Activated naive CD8-positive, alpha-beta T cell (primary cell): ENCODE measurements around the gene CCNY.
"Not testable (repeated sequence)": the region's sequence is repeated elsewhere in the genome, so short reads cannot be mapped to it uniquely, and the experiment has no call there.

Experiments
- H3K27ac Mint-ChIP-seq: one replicate; pipeline ENCODE4 v1.8.0; 2021; ENCODE audit warnings: mixed read lengths
- H3K27me3 Mint-ChIP-seq: one replicate; pipeline ENCODE4 v1.8.0; 2021; ENCODE audit warnings: mixed read lengths
- H3K36me3 Mint-ChIP-seq: one replicate; pipeline ENCODE4 v1.8.0; 2021; ENCODE audit warnings: mixed read lengths
- H3K4me1 Mint-ChIP-seq: one replicate; pipeline ENCODE4 v1.8.0; 2021; ENCODE audit warnings: low read depth, mixed read lengths
- H3K4me3 Mint-ChIP-seq: one replicate; pipeline ENCODE4 v1.8.0; 2021; ENCODE audit warnings: mild to moderate bottlenecking, mixed read lengths
- H3K9me3 Mint-ChIP-seq: one replicate; pipeline ENCODE4 v1.8.0; 2021; ENCODE audit warnings: low read depth, mixed read lengths

Gene CCNY

DNA sequence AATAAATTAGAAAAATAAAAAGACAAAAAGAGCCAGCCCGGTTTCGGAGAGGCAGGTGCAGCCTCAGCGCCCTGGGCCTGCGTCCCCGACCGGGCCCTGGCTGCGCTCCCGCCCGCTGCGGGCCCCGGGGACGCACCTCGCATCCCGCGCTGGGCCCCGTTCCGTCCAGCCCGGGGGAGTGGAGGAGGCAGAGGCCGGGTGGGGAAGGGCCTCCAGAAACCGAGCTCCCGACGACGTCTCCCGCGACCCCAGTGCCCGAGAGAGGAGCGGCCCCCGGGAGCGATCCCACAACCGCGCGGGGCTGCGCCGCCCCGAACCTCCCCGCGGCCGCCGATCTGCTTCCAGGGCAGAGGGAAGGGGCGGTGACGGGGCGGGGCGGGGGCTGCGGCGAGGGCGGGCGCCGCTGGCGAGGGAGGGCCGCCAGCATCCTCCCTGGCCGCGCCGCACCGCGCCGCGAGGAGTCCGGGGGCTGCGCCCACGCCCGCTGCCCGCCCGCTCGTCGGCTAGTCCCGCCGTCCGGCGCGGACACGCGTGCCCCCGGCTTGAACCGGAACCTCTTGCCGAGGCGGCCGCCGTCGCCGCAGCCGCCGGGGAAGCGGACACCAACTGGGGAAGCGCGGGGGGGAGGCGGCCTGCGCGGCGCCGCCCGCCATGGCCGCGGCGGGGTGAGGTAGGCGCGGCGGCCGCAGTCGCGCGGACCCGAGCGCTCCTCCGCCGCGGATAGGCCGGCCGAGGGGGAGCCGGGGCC, at the start of gene CCNY:
TSS of gene CCNY (plus strand) at position 426 of the 748 bp plus-strand sequence. CDS start 545 bp downstream, outside the sequence.
- H3K27me3 Mint-ChIP-seq, result no peaks in the 10 kb centered on the region
- H3K4me1 Mint-ChIP-seq, result peaks cover 70% of the 10 kb centered on the region
- H3K9me3 Mint-ChIP-seq, result no peaks in the 10 kb centered on the region
- peak within 1 kb of the TSS; percentile 93 for H3K4me3 Mint-ChIP-seq
- H3K36me3 Mint-ChIP-seq, result peaks cover 3% of the 10 kb centered on the region
- H3K27ac Mint-ChIP-seq, result peak within 1 kb of the TSS; percentile 92

DNA sequence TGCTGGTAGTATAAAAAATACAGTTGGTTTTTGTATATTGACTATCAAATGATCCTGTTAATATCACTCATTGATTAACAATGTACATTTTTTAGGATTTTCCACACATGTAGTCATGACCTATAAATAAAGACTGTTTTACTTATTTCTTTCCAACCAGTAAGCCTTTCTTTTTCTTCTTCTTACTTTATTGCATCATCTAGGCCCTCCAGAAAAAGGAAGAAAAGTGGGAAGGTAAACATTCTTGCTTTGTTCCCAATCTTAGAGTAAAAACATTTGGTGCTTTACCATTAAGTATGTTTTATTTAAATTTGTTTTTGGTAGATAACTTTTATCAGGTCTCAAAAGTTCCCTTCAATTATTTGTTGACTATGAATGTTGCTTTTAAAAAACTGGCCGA, 47.1 kb upstream of the CCNY start:
- H3K36me3 Mint-ChIP-seq, result no peaks in the 10 kb centered on the region
- H3K27me3 Mint-ChIP-seq, result no peaks in the 10 kb centered on the region

DNA sequence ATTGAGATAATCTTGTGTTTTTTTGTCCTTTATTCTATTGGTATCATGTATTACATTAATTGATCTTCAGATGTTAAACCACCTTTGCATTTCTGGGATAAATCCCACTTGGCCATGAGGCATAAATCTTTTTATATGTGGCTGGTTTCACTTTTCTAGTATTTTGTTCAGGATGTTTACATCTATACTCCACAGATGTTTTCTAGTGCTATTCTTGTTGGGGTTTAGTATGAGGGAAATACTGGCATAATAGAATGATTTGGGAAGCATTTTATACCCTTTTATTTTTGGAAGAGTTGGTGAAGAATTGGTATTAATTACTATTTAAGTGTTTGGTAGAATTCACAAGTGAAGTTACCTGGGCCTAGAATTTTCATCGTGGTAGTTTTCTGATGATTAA, 41.8 kb upstream of the CCNY start:
- no peak overlapping the region for H3K4me3 Mint-ChIP-seq
- H3K27me3 Mint-ChIP-seq, result peaks cover 1% of the 10 kb centered on the region
- no peaks in the 10 kb centered on the region for H3K9me3 Mint-ChIP-seq
- H3K27ac Mint-ChIP-seq, result no peak overlapping the region
- no peaks in the 10 kb centered on the region for H3K4me1 Mint-ChIP-seq
- peaks cover 5% of the 10 kb centered on the region for H3K36me3 Mint-ChIP-seq

More for the DNA sequence above, 47.1 kb upstream of the CCNY start:
- Mint-ChIP-seq H3K4me3 (no peak overlapping the region), H3K27ac (no peak overlapping the region), H3K9me3 (no peaks in the 10 kb centered on the region), H3K4me1 (no peaks in the 10 kb centered on the region)

DNA sequence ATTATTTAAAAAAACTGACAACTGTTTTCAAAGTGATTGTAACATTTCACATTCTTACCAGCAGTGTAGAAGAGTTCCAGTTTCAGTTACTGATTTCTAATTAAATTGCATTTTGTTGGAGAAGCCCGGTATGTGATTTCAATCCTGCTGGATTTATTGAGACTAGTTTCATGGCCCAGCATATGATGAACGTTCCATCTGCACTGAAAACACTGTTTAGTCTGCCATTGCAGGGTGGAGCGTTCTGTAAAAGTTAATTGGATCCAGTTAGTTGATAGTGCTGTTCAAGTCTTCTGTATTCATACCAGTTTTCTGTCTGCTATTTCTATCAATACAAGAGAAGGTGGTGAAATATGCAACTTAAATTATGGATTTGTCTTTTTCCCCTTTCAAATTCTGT, 37.3 kb upstream of the CCNY start:
- Mint-ChIP-seq H3K4me3 (no peak overlapping the region), H3K27ac (no peak overlapping the region), H3K27me3 (peaks cover 5% of the 10 kb centered on the region), H3K4me1 (no peaks in the 10 kb centered on the region), H3K36me3 (peaks cover 5% of the 10 kb centered on the region), H3K9me3 (no peaks in the 10 kb centered on the region)

DNA sequence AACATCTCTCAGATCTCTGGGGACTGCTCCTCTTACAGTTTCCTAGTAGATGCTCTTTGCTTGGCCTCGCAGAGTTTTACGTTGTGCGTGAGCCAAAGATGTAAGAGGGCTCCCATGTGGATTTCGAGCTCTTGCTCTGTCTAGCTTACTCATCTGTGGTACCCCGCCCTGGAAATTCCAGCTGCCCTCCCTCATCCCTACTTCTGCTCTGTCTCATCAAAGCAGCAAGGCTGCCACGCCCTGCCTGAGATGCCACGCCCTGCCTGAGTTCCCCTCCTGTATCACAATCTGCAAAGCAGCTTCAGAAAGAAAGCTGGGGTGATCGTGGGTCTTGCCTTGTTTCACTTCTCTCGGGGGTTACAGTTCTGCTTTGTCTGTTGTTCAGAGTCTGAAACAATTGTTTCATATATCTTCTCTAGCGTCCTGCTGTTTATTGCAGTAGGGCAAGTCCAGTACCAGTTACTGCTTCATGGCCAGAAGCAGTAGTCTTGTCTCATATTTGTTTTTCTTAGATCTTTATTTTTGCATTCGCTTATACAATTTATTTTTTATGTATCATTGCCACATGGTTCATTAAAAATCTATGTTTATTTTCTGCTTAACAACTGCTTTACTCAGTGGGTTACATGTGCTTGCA, 36.1 kb upstream of the CCNY start:
- no peak overlapping the region for H3K27ac Mint-ChIP-seq
- H3K27me3 Mint-ChIP-seq, result peaks cover 3% of the 10 kb centered on the region
- H3K36me3 Mint-ChIP-seq, result peaks cover 2% of the 10 kb centered on the region
- H3K9me3 Mint-ChIP-seq, result no peaks in the 10 kb centered on the region
- no peak overlapping the region for H3K4me3 Mint-ChIP-seq
- H3K4me1 Mint-ChIP-seq, result no peaks in the 10 kb centered on the region

DNA sequence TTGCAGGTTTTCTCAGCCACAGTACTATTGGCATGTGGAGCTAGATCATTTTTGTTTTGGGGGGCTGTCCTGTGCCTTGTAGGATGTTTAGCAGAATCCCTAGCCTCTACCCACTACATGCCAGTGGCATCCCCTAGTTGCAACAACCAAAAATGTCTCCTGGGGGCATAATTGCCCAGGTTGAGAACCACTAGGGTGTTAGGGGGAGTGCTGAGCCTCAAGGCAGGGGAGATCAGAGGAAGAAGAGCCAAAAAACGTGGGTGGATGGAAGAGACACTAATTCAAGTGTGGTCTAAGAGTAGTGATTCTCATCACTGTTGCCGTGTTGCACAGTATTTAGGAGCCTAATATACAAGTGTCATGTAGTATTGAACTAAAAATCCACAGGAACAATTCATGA, 31.7 kb upstream of the CCNY start:
- Mint-ChIP-seq H3K27me3 (peaks cover 13% of the 10 kb centered on the region), H3K4me3 (no peak overlapping the region), H3K4me1 (no peaks in the 10 kb centered on the region), H3K27ac (no peak overlapping the region), H3K36me3 (no peaks in the 10 kb centered on the region), H3K9me3 (no peaks in the 10 kb centered on the region)

DNA sequence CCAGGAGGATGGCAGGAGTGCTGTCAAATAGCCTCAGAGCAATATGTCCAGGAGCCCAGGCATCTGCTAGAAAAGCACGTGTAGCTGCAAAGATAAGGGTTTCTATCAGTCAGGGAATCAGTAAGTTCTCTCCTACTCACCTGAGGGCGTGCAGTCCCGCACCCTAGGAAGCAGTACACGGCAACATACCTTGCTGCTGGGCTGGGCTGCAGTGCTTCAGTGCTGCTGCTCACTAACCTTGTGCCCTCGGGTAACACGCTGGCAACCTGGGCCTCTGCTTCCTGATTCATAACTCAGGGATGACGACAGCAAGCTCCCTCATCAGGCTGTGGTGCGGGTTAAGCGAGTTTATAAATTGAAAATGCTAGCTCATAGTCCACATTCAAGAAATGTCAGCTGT, 29.5 kb upstream of the CCNY start:
- H3K4me1 Mint-ChIP-seq, result no peaks in the 10 kb centered on the region
- no peak overlapping the region for H3K27ac Mint-ChIP-seq
- H3K36me3 Mint-ChIP-seq, result no peaks in the 10 kb centered on the region
- H3K27me3 Mint-ChIP-seq, result peaks cover 13% of the 10 kb centered on the region
- no peak overlapping the region for H3K4me3 Mint-ChIP-seq
- H3K9me3 Mint-ChIP-seq, result no peaks in the 10 kb centered on the region

DNA sequence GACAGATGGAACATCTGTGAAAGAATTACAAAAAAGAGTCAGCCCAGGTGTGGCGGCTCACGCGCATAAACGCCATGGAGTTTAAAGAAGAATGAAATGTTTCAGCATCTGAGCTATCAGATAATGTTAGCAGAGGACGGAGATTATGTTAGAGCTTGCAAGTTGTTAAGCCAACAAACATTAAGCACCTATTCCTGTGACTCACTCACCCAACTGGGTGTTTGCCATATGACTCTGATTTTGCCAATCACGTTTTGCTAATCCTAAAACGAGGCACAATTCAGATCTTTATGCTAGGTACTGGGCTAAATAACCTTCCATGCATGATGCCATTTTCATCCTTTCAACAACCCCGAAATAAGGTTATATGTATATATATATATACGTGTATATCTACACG, 29.0 kb upstream of the CCNY start:
- Mint-ChIP-seq H3K36me3 (no peaks in the 10 kb centered on the region), H3K27ac (no peak overlapping the region), H3K9me3 (no peaks in the 10 kb centered on the region), H3K4me1 (no peaks in the 10 kb centered on the region), H3K27me3 (peaks cover 13% of the 10 kb centered on the region), H3K4me3 (no peak overlapping the region)

DNA sequence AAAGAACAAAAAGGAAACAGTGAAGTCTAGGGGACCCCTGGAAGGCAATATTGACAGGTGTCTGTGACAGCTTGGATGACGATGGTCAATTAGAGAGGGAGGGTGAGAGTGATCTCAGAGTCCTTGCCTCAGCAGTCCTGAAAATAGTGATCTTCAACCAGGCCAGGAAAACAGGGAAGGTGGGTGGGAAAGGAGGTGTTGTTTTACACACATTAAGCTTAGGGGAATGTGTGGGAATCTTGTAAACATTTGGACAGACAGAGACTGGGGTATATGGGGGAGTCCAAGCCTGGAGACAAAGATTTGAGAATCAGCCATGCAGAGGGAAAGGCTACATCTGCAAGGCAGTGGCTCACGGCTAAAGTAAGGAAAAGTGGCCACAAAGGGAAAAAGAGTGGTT, 27.5 kb upstream of the CCNY start:
- Mint-ChIP-seq H3K4me1 (no peaks in the 10 kb centered on the region), H3K27ac (no peak overlapping the region), H3K27me3 (peaks cover 12% of the 10 kb centered on the region), H3K4me3 (no peak overlapping the region), H3K9me3 (no peaks in the 10 kb centered on the region), H3K36me3 (peaks cover 2% of the 10 kb centered on the region)

DNA sequence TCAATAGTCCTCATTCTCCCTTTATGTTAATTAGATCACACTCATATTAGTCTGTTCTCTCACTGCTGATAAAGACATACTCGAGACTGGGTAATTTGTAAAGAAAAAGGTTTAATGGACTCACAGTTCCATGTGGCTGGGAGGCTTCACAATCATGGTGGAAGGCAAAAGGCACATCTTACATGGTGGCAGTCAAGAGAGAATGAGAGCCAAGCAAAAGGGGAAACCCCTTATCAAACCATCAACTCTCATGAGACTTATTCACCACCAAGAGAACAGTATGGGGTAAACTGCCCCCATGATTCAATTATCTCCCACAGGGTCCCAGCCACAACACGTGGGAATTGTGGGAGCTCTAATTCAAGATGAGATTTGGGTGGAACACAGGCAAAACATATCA, 22.2 kb upstream of the CCNY start:
- not testable (repeated sequence) for H3K4me1 Mint-ChIP-seq

DNA sequence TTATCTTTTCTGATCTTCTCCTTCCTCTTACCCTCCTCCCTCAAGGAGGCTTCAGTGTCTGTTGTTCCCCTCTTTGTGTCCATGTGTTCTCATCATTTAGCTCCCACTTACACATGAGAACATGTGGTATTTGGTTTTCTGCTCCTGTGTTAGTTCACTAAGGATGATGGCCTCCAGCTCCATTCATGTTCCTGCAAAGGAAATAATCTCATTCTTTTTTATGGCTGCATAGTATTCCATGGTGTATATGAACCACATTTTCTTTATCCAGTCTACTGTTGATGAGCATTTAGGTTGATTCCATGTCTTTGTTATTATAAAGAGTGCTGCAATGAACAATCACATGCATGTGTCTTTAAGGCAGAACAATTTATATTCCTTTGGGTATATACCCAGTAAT, 21.1 kb upstream of the CCNY start:
- not testable (repeated sequence) for H3K4me1 Mint-ChIP-seq, H3K4me3 Mint-ChIP-seq, H3K27ac Mint-ChIP-seq, H3K9me3 Mint-ChIP-seq, H3K27me3 Mint-ChIP-seq
- H3K36me3 Mint-ChIP-seq, result peaks cover 19% of the 10 kb centered on the region

More for the DNA sequence above, 22.2 kb upstream of the CCNY start:
- H3K4me3 Mint-ChIP-seq, H3K9me3 Mint-ChIP-seq, H3K27me3 Mint-ChIP-seq, H3K27ac Mint-ChIP-seq: not testable (repeated sequence)
- peaks cover 19% of the 10 kb centered on the region for H3K36me3 Mint-ChIP-seq

DNA sequence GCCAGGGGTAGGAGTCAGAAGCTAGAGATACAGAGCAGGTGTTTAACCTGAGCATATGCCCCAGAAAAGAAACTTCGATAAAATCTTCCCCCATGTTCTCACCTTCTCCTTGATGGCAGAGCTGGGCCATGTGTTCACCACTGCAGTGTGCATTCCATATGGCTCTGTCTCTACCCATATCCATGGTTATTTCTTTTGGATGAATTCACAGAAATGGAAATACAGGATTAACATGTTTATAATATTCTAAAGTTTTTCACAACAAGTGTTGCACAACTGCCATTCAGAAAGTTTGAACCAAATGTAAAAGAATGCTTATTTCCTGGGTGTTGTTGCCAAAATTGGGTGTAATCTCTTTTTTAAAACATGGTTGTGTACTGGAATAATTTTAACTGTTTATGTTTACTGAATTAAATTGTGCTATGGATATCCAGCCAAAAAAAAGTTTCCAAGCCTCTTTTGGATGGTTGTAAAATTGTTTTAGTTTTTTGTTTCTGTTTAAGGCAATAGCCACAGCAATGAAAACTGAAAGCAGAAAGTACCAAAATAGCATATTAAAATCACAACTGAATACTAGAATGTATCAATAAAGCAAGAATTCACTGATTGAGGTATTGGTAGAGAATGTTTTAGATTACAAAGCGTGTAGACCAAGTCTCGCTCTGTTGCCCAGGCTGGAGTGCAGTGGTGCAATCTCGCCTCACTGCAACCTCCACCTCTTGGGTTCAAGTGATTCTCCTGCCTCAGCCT, 19.9 kb upstream of the CCNY start:
- Mint-ChIP-seq H3K27me3 (no peaks in the 10 kb centered on the region), H3K27ac (no peak overlapping the region), H3K4me1 (peaks cover 4% of the 10 kb centered on the region), H3K9me3 (peaks cover 5% of the 10 kb centered on the region), H3K36me3 (peaks cover 19% of the 10 kb centered on the region), H3K4me3 (no peak overlapping the region)

DNA sequence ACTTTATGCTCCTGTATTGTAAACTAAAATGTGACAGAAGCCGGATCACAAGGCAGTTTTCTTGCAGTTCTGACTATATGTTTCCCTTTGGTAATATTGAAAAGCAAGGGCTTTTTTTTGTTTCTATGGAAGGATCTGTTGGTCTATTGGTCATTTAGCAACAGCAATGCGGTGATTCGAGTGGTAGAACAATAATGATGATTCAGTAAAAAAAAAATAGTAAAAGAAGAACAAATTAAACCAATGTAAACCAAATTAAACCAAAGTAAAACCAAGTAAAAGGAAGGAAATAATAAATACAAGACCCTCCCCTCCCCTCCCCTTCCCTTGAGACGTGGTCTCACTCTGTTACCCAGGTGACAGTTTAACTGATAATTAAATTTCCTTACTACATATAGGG, 17.8 kb upstream of the CCNY start:
- Mint-ChIP-seq H3K9me3 (peaks cover 9% of the 10 kb centered on the region), H3K4me3 (no peak overlapping the region), H3K36me3 (peaks cover 27% of the 10 kb centered on the region), H3K4me1 (peaks cover 7% of the 10 kb centered on the region), H3K27me3 (no peaks in the 10 kb centered on the region), H3K27ac (no peak overlapping the region)

DNA sequence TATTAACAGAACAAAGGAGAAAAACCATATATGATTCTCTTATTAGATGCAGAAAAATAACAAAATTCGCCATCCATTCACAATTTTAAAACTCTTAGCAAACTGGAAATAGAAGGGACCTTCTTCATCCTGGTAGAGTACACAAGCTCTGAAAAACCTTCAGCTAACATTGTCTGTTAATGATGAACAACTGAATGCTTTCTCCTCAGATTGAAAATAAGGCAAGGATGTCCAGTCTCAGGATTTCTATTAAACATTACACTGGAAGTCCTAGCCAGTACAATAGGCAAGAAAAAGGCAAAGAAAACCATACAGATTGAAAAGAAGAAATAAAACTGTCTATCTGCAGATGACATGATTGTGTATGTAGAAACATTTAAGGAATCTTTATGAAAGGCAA, 16.0 kb upstream of the CCNY start:
- Mint-ChIP-seq H3K4me1 (peaks cover 7% of the 10 kb centered on the region), H3K36me3 (peaks cover 19% of the 10 kb centered on the region), H3K4me3 (no peak overlapping the region), H3K27me3 (no peaks in the 10 kb centered on the region), H3K9me3 (peaks cover 5% of the 10 kb centered on the region), H3K27ac (no peak overlapping the region)

DNA sequence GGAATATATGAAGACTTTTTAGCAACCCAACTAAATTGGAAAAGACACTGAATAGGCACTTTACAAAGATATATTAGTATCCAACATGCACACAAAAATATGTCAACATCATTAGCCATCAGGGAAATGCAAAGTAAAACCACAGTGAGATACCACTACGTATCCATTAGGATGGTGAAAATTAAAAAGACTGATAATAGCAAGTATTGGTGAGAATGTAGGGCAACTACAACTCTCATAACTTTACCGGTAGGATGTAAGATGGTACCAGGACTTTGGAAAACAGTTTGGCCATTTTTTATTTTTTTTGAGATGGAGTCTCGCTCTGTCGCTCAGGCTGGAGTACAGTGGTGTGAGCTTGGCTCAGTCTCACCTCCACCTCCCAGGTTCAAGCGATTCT, 13.7 kb upstream of the CCNY start:
- H3K9me3 Mint-ChIP-seq, result peaks cover 5% of the 10 kb centered on the region
- no peaks in the 10 kb centered on the region for H3K27me3 Mint-ChIP-seq
- no peak overlapping the region for H3K27ac Mint-ChIP-seq
- no peak overlapping the region for H3K4me3 Mint-ChIP-seq
- peaks cover 12% of the 10 kb centered on the region for H3K36me3 Mint-ChIP-seq
- peaks cover 11% of the 10 kb centered on the region for H3K4me1 Mint-ChIP-seq
